Measurements from ENCODE around the gene CELA2A. TPM values are rescaled to one million over a fixed set of nuclear protein-coding genes. Genes with fewer than 3 reads are reported as not detected.

CELA2A gene
- total RNA-seq, 1 experiment from 2014 or later, result not detected

GRCh38 chr1:15445390-15446122 is 11.0 kb upstream of the CELA2A start:
- H3K9me2 ChIP-seq (ENCODE audit: insufficient read depth), result no peaks in the 10 kb centered on the region
- DNase-seq, result no peak
- H3F3A ChIP-seq (ENCODE audit: insufficient read depth, low read depth), result no peaks in the 10 kb centered on the region
- TF ChIP-seq EZH2 (IDR thresholded peaks at IDR 0.05; ENCODE audit: low read depth) (no peak), CTCF (conservative IDR thresholded peaks at IDR 0.05) (no peak)
- no peaks in the 10 kb centered on the region for H4K20me1 ChIP-seq (ENCODE audit: insufficient read depth)
- H3K9me3 ChIP-seq (ENCODE audit: insufficient read depth, low read depth), result no peaks in the 10 kb centered on the region
- no peaks in the 10 kb centered on the region for H3K79me2 ChIP-seq (ENCODE audit: low read depth)
- no peak overlapping the region for H3K27ac ChIP-seq
- H3K4me3 ChIP-seq, result no peak overlapping the region
- no peaks in the 10 kb centered on the region for H3K36me3 ChIP-seq (ENCODE audit: low read depth)
- POLR2A ChIA-PET (ENCODE audit: unreplicated experiment), result no interaction called here
- no peak overlapping the region for H2AFZ ChIP-seq
- intact Hi-C loops (cut with micrococcal nuclease; ENCODE audit: unreplicated experiment), result no loop called here
- H3K4me1 ChIP-seq (replicated peaks; ENCODE audit: insufficient read depth), result no peaks in the 10 kb centered on the region
- H3K4me2 ChIP-seq, result no peak overlapping the region
- H3K27me3 ChIP-seq (ENCODE audit: insufficient read depth, low read depth), result no peaks in the 10 kb centered on the region
- BruUV-seq (replicated peaks), result no TSS peak
- CTCF ChIA-PET, result no interaction called here

- ChIA-PET POLR2A (ENCODE audit: unreplicated experiment) (no interaction called here), CTCF (no interaction called here)
- Histone ChIP-seq H3K9me3 (ENCODE audit: insufficient read depth, low read depth) (no peaks in the 10 kb centered on the region), H3K79me2 (ENCODE audit: low read depth) (no peaks in the 10 kb centered on the region), H3K4me1 (replicated peaks; ENCODE audit: insufficient read depth) (no peaks in the 10 kb centered on the region), H3K27ac (no peak overlapping the region), H3F3A (ENCODE audit: insufficient read depth, low read depth) (no peaks in the 10 kb centered on the region), H4K20me1 (ENCODE audit: insufficient read depth) (no peaks in the 10 kb centered on the region), H3K4me2 (no peak overlapping the region), H3K27me3 (ENCODE audit: insufficient read depth, low read depth) (no peaks in the 10 kb centered on the region), H3K36me3 (ENCODE audit: low read depth) (no peaks in the 10 kb centered on the region), H2AFZ (no peak overlapping the region), H3K4me3 (no peak overlapping the region), H3K9me2 (ENCODE audit: insufficient read depth) (no peaks in the 10 kb centered on the region)
- intact Hi-C loops (cut with micrococcal nuclease; ENCODE audit: unreplicated experiment), result no loop called here
- no peak for DNase-seq
- no TSS peak for BruUV-seq (replicated peaks)
- TF ChIP-seq EZH2 (IDR thresholded peaks at IDR 0.05; ENCODE audit: low read depth), result no peak
- no peak for TF ChIP-seq CTCF (conservative IDR thresholded peaks at IDR 0.05)
Measured at GRCh38 chr1:15446212-15446611, 10.3 kb upstream of the CELA2A start.

GRCh38 chr1:15448877-15449462 is 7.6 kb upstream of the CELA2A start:
- BruUV-seq (replicated peaks), result no TSS peak
- H3K4me3 ChIP-seq, result no peak overlapping the region
- no peaks in the 10 kb centered on the region for H3K27me3 ChIP-seq (ENCODE audit: insufficient read depth, low read depth)
- H3K4me2 ChIP-seq, result no peak overlapping the region
- no peak for DNase-seq
- intact Hi-C loops (cut with micrococcal nuclease; ENCODE audit: unreplicated experiment), result no loop called here
- no peaks in the 10 kb centered on the region for H3K9me2 ChIP-seq (ENCODE audit: insufficient read depth)
- H3F3A ChIP-seq (ENCODE audit: insufficient read depth, low read depth), result peaks cover 2% of the 10 kb centered on the region; the same call in 1 of the 2 replicates
- H3K27ac ChIP-seq, result no peak overlapping the region
- 0 out of 2 replicates have a peak, but pooled peaks cover under 1% of the 10 kb centered on the region for H3K4me1 ChIP-seq (replicated peaks; ENCODE audit: insufficient read depth)
- no peaks in the 10 kb centered on the region for H3K9me3 ChIP-seq (ENCODE audit: insufficient read depth, low read depth)
- no peaks in the 10 kb centered on the region for H4K20me1 ChIP-seq (ENCODE audit: insufficient read depth)
- H2AFZ ChIP-seq, result no peak overlapping the region
- CTCF ChIA-PET, result interaction anchor here (0.6 kb wide), 1 partner anchor 70 kb away, joined by 4 read pairs; no protein-coding TSS in a partner anchor
- no peak for TF ChIP-seq EZH2 (IDR thresholded peaks at IDR 0.05; ENCODE audit: low read depth)
- no peaks in the 10 kb centered on the region for H3K79me2 ChIP-seq (ENCODE audit: low read depth)
- H3K36me3 ChIP-seq (ENCODE audit: low read depth), result no peaks in the 10 kb centered on the region
- POLR2A ChIA-PET (ENCODE audit: unreplicated experiment), result interaction anchor here (0.7 kb wide), 1 partner anchor 243 kb away, joined by 3 read pairs; no protein-coding TSS in a partner anchor

Data from PC-9 (cell line).